GM12872 (cell line): Measurements from ENCODE around the gene EVI5L.

Experiments
- TF ChIP-seq, protein P1 (sequence below): IDR thresholded peaks from 3 replicates; pipeline ENCODE4 v1.5.1; 2011; ENCODE audit warnings: low read depth, mild to moderate bottlenecking, low read length, moderate library complexity; ENCODE audit not compliant: insufficient read depth

The EVI5L gene

DNA sequence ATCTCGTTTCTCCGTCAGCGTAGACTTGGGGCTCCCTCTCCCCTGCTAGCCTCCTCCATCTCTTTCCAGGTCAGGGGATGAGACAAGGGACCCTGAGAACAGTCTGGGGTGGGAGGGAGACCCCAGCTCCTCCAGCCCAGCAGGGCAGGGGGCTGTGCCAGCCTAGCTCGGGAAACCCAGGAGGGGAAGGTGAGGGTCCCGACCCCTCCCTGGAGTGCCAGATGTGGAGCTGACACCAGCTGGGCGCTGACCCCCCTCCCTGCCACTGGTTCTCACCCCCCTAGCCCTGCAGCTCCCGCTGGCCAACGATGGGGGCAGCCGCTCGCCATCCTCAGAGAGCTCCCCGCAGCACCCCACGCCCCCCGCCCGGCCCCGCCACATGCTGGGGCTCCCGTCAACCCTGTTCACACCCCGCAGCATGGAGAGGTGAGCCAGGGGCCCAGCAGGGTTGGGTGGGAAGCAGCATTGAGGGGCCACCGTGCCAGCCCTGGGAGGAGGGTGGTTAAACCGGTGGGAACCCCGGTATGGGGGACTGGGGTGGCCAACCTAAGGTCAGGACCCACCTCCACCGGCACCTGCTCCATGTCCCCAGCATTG is 79.6 kb downstream of the EVI5L start:
- TF ChIP-seq, protein P1, sequence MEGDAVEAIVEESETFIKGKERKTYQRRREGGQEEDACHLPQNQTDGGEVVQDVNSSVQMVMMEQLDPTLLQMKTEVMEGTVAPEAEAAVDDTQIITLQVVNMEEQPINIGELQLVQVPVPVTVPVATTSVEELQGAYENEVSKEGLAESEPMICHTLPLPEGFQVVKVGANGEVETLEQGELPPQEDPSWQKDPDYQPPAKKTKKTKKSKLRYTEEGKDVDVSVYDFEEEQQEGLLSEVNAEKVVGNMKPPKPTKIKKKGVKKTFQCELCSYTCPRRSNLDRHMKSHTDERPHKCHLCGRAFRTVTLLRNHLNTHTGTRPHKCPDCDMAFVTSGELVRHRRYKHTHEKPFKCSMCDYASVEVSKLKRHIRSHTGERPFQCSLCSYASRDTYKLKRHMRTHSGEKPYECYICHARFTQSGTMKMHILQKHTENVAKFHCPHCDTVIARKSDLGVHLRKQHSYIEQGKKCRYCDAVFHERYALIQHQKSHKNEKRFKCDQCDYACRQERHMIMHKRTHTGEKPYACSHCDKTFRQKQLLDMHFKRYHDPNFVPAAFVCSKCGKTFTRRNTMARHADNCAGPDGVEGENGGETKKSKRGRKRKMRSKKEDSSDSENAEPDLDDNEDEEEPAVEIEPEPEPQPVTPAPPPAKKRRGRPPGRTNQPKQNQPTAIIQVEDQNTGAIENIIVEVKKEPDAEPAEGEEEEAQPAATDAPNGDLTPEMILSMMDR: no peak

DNA sequence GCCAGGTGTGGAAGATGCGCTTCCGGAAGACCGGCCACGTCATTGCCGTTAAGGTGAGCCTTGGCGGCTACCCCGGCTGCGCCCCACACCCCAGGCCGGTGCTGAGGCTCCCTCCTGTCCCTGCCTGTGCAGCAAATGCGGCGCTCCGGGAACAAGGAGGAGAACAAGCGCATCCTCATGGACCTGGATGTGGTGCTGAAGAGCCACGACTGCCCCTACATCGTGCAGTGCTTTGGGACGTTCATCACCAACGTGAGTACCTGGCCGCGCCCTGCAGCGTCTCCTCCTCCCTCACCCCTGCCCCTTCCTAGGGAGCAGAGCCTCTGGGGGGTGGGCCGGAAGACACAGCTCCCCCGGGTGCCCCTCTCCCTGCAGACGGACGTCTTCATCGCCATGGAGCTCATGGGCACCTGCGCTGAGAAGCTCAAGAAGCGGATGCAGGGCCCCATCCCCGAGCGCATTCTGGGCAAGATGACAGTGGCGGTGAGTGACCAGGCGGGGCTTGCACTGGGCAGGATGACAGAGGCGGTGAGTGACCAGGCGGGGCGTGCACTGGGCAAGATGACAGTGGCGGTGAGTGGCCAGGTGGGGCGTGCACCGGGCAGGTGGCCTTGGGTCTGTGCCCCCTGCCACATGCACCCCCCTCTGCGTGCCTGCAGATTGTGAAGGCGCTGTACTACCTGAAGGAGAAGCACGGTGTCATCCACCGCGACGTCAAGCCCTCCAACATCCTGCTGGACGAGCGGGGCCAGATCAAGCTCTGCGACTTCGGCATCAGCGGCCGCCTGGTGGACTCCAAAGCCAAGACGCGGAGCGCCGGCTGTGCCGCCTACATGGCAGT is 80.5 kb downstream of the EVI5L start:
- TF ChIP-seq, protein P1: no peak

DNA sequence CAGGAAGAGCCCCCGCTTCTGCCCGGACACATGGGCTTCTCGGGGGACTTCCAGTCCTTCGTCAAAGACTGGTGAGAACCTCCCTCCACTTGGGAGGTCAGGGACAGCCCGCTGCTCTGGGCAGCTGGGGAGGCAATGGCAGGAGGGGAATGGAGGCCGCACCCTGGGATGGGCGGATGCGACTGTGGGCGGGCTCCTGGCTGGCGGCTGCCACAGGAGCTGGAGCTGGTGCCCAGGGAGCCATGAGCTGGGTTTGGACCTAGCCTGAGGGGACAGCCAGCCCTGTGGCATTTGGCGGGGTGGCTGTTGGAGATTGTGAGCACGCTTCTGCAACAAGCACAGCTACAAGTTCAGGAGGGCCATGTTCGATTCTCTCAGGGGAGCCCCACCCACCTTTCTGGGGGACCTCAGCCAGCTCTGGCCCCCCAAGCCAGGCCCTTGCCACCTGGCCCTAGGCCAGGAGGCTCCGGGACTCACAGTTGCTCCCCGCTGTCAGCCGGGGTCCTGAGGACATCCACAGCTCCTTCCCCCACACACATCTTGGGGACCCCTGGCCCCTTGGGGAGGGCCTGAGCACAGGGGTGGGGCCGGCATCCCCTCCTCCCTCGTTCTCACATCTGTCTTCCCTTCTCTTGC is 81.6 kb downstream of the EVI5L start:
- TF ChIP-seq, protein P1: no peak

DNA sequence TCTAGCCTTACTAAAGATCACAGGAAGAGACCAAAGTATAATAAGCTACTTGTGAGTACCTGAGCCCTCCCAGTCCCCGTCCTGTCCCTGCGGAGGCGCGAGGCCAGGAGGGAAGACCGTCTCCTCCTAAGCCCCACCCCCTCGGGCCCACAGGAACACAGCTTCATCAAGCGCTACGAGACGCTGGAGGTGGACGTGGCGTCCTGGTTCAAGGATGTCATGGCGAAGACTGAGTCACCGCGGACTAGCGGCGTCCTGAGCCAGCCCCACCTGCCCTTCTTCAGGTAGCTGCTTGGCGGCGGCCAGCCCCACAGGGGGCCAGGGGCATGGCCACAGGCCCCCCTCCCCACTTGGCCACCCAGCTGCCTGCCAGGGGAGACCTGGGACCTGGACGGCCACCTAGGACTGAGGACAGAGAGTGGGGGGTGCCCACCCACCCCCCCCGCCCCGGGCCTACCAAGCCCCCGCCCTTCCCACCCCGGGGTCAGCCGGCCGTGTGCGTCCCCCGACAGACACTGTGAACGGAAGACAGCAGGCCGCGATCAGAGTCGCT is 82.2 kb downstream of the EVI5L start:
- TF ChIP-seq, protein P1: no peak

DNA sequence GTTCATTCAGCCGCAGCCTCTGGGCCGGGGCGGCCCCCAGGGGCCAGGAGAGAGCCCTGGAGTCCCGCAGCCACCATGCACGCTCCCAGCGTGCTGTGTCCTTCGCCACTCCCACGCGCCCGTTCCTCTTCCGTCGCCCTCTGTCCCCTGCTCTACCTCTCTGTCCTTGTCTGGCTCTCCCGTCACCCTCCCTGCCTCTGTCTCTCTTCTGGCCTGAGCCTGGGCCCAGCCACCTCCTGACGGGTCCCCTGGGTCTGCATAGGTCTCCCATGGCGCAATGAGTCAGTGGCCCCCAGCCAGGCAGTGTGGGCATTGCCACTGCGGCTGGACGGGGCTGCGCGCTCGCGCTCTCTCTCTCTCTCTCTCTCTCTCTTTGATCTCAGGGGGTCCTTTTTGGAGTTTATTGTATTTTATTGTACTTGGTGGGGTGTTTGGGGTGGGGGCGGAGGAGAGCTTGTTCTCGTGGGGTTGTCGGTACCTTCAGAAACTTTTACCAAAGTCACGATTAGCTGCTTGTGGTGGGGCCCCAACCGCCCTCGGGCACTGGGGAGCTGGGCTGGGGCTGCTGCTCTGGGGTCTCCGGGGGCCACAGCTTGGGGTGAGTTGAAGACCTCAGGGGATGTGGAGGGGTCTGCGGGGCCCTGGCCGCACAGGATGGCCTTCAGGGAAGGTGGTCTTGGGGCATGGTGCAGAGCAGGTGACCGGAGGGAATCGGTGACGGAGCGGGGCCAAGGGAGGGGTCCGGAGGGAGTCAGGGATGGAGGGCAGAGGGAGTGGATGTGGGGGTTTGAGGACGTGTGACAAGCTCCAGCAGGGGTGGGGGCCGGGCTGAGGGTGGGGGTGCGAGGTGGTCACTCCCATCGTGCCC is 82.9 kb downstream of the EVI5L start:
- TF ChIP-seq, protein P1: no peak

DNA sequence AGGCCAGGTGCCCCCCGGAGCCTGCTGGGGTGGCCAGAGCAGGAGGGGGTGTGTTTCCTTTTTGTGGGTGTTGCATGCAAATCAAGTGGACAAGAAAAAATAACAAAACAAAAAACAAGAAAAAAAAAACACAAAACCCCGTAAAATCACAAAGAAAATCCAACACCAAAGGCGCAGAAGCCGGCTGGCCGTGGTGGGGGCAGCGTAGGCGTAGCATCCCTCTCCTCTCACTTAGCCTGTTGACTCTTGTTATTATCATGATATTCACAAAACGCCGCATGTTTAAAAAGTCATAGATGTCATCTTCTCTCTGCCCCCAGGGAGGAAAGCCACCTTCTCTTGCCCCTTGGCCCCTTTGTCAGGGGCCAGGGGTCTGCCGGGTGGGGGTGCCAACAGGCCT is 83.6 kb downstream of the EVI5L start:
- TF ChIP-seq, protein P1: no peak
